ENCODE data around the gene QRFP.
"Not testable (repeated sequence)": the region's sequence is repeated elsewhere in the genome, so short reads cannot be mapped to it uniquely, and the experiment has no call there.

Gene QRFP

GRCh38 chr9:130919559-130920145 is 23.0 kb upstream of the QRFP start:
- DNase-seq (ENCODE audit: low spot score) = no peak

DNA sequence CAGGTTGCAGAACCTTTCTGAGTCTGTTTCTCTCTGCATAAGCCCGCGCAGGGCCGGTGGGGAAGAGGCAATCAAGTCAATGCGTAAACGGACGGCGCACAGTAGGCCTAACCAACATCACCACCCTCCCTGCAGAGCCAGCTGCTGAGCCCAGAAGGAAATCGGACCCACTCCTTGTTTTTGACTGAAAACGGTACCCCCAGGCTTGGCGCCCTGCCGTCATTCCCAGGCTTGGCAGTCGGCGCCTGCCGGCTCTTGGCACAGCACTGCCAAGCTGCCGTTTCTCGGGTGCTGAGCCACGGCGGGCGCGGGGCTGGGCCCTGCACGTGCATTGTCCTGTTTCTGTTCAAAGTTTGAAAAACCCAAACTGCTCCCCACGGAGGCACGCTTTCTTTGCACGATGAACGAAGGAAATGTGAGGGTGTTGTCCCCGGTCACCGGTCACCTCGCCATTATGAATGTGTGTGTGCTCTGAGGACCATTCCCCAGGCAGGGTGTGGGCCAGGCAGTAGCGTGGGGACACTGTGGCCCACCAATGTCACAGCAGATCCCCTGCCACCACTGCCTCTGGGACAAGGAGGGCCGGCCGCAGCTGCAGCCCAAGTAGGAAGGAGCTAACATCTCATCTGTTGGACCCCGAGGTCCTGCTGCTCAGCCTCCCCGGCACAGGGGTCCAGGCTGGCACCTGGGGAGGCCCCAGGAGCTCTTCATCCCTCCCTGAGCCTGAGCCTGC is 22.4 kb upstream of the QRFP start:
- DNase-seq (ENCODE audit: low spot score) = no peak

- no peak for DNase-seq (ENCODE audit: low spot score)
These were observed 21.7 kb upstream of the QRFP start for GRCh38 chr9:130918101-130918825.

DNA sequence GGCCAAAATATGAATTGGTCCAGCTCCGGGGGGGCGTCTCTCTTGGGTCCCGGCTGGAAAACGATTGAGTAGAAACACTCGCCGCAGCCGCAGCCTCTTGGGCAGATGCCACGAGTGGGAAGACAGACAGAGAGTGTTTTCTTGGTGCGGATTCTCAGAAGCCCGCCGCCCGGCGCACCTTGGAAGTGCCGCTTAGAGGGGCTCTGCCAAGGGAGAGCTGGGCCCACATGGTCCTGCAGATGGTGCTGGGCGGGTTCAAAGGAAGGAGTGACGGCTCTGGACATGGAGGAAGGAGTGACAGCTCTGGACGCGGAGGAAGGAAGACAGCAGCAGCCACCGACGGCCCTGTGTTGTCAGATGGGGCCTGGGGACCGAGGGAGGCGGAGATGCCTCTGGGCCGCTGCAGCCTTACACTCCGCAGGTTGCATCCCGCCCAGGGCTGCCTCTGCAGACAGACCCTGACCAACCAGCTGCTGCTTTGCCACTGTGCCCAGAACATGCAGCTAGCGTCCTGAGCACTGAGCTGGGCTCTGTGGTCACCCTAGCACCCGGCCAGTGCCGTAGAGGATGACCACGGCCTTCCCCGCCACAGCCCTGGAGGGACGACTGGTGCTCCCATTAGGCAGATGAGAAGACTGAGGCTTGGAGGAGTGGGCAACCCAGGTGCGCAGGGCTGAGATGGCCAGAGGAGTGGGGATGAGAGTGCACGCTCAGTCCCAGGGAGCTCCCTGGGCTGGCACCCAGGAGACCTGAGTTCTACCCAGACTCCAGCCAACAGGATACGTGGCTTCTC is 20.8 kb upstream of the QRFP start:
- DNase-seq (ENCODE audit: low spot score) = no peak

DNA sequence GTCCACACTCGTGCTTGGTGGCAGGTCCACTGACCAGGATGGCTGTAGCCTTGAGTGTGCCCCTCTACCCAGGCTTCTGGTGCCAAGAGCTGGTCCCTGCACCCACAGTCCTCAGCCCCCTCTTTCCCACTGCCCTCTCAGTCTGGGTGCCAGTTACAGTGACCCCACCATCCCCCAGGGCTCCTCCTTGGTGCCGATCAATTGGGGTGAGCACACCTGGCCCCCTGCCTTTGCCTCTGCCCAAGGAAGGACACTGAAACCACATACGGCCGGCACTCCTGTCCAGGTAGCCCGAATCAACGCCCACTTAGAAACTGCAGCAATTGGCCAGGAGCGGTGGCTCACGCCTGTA is 18.5 kb upstream of the QRFP start:
- no peak for DNase-seq (ENCODE audit: low spot score)

DNA sequence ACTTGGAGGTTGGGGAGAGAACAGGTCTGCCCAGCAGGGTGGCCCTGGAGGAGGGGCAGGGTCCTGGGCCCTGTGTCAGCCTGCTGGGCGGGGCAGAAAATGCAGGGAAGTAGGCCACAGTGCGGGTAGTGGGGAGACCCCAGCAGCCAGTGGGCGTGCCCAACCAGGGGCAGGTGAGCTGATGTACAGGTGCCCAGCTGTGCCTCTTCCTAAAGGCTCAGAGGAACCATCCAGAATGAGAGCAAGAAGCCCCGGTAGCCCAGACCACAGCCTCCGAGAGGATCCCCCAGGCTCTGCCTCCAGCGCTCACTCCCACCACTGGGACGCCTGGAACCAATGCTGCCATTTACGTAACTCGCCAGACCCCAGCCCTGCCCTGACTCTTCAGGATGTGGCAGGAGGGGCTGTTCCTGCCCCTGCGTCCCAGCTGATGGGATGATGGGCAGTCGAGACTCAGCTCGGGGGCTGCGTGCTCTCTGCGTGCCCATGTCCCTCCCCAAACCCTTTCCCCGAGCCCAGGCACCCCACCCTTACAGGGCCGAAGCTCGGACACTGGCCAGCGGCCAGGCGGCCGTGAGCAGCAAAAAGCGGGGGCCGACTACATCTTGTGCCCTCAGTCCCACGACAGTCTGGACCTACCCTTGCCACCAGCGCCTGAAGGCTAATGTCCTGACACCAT is 17.9 kb upstream of the QRFP start:
- DNase-seq (ENCODE audit: low spot score) = no peak

DNA sequence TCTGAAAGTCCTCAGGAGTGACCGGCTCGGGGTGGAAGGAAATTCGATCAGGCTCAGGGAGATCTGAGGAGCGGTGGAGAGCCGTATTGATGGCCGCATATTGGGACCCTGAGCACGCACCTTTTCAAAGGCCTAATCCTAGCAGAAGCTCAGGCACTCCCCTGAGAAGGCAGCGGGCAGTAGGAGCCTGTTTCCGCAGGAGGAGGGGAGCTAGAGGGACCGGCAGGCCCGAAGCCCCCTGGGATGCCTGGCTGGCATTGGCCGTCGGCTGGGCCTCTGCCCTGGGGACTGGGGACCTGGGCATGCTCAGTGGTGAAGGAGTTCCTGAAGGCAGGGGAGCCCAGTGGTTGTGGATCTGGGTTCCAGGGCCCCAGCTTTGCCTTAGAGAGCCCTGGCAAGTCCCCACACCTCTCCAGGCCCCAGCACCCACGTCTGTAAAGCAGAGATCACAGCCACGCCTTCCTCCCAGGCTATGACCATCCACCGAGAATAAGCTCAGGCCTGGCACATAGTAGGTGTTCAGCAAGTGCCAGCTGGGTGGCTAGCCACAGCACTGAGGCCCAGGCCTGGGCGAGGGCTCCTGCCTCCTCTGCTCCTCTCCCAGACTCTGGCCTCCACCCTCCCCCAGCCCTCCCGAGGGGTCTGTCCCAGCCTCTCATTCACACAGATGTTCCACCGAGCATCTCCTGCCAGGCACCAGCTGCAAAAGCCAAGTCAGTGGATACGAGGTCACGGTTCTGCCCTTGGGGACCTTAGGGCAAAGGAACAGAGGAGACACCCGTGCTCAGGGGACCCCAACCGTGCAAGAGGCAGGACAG is 17.2 kb upstream of the QRFP start:
- DNase-seq (ENCODE audit: low spot score) = no peak

GRCh38 chr9:130912932-130913598 is 16.5 kb upstream of the QRFP start:
- DNase-seq (ENCODE audit: low spot score) = no peak

DNA sequence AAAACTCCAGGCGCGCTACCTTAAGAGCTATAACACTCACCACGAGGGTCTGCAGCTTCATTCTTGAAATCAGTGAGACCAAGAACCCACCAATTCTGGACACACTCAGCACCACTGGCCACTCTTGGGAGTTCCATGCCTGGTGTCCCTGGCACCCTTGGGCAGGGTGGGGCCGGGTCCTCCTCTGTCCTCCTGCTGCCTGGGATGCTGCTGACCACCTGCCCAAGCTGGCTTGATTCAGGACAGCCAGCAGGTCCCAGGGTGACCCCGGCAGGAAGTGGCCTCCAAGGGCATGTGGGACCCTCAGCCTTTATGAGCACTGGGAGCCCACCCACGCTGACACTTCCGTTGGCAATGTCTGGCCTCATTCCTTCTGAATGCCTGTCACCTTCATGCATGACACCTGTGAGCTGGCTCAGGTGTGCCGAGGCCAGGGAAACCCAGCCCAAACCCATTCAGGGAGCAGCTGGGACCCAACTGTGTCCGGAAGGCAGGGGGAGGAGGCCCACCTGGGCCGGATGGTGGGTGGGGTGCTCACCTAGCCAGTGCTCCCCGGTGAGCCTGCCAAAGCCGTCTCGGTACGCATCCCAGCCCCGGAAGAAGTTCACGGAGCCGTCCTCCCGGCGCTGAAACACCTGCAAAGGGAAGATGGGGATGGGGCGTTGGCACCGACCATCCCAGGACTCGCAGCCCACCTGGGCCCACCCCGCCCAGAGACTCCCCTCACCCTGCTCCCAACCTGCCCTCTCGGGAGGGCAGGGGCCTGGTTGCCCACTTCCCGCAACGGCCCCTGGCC is 14.8 kb upstream of the QRFP start:
- no peak for DNase-seq (ENCODE audit: low spot score)

GRCh38 chr9:130910670-130911069 is 14.1 kb upstream of the QRFP start:
- not testable (repeated sequence) for DNase-seq (ENCODE audit: low spot score)

DNA sequence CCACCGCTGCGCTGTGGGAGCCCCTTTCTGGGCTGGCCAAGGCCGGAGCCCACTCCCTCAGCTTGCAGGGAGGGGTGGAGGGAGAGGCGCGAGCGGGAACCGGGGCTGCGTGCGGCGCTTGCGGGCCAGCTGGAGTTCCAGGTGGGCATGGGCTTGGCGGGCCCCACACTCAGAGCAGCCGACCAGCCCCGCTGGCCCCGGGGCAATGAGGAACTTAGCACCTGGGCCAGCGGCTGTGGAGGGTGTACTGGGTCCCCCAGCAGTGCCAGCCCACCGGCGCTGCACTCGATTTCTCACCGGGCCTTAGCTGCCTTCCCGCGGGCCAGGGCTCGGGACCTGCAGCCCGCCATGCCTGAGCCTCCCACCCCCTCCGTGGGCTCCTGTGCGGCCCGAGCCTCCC is 13.4 kb upstream of the QRFP start:
- not testable (repeated sequence) for DNase-seq (ENCODE audit: low spot score)

GRCh38 chr9:130908878-130909355 is 12.3 kb upstream of the QRFP start:
- no peak for DNase-seq (ENCODE audit: low spot score)

- DNase-seq (ENCODE audit: low spot score) = no peak
These were observed 11.7 kb upstream of the QRFP start for GRCh38 chr9:130908146-130908877.

DNA sequence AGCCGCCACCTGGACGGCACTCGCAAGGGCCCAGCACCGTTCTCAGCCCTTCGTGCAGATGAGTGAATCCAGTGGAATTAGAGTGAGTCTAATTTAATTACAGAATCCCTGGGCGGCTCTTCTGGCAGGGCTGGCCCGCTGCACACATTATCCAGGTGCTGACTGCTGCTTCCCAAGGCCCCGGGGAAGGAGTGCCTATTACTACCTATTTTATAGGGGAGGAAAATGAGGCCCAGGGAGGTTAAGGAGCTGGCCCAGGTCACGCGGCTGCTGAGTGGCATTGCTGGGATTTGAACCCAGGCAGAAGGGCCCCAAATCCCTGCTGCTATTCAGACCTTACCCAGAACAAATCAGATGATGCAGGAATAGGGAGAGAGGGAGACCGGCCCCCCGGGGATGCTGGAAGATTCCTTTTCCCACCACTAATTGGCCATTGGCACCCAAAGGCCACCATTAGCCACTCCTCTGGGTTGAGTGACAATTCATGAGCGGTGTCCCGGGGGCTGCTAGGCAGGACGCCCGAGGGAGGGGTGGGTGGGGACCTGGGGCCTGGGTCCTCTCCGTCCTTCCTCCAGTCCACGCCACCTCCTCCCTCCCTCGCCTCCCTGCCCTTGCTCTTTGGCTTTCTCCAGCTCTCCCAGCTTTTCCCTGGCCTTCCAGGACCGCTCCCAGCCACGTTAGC is 10.3 kb upstream of the QRFP start:
- DNase-seq (ENCODE audit: low spot score) = no peak

GRCh38 chr9:130905902-130906734 is 9.5 kb upstream of the QRFP start:
- DNase-seq (ENCODE audit: low spot score) = no peak

- no peak for DNase-seq (ENCODE audit: low spot score)
These were observed 8.7 kb upstream of the QRFP start for GRCh38 chr9:130905125-130905901.

All from activated CD4-positive, alpha-beta T cell treated with anti-CD3 and anti-CD28 coated beads, Interleukin-2, Interleukin-4, amounts not matched to agents 100 ng/mL and 50 ng/mL, durations not matched to agents 16 hours and 8 hours (primary cell).